Ascending aorta (tissue), 2 donors: ENCODE data around the gene DLST. TPM values are rescaled to one million over a fixed set of nuclear protein-coding genes. Genes with fewer than 3 reads are reported as not detected.

ENCODE experiments used
- DNase-seq, 2 donors: peaks; one replicate each; pipeline ENCODE4 v3.0.0-alpha.2; 2019; ENCODE audit warnings: low spot score in 2 of 2
- H3K27ac ChIP-seq, 2 donors: fragments of 200-600 bp; sonication (generic); one replicate each; pipeline ENCODE4 v1.5.1; 2016 to 2017; ENCODE audit warnings: mild to moderate bottlenecking in 1 of 2
- H3K27me3 ChIP-seq: fragments of 200-600 bp; sonication (generic); one replicate; pipeline ENCODE4 v1.5.1; 2017
- H3K36me3 ChIP-seq, 2 donors: fragments of 200-600 bp; sonication (generic); one replicate each; pipeline ENCODE4 v1.5.1; 2016
- H3K4me1 ChIP-seq, 2 donors: fragments of 200-600 bp; sonication (generic); one replicate each; pipeline ENCODE4 v1.5.1; 2016 to 2017; ENCODE audit warnings: mild to moderate bottlenecking in 1 of 2
- H3K4me3 ChIP-seq, 2 donors: fragments of 200-600 bp; sonication (generic); one replicate each; pipeline ENCODE4 v1.5.1; 2016 to 2017; ENCODE audit warnings: mild to moderate bottlenecking in 1 of 2
- H3K9me3 ChIP-seq, 2 donors: fragments of 200-600 bp; sonication (generic); one replicate each; pipeline ENCODE4 v1.5.1; 2016
- CTCF ChIP-seq, 3 experiments: fragments of 200-600 bp in 2 of 3; fragments of 450-650 bp in 1 of 3; sonication (generic) in 2 of 3; IDR thresholded peaks; one replicate each; pipeline ENCODE4 v1.5.1; 2016 to 2019; ENCODE audit warnings: antibody characterized with exemption in 3 of 3, mild to moderate bottlenecking in 1 of 3, moderate library complexity in 1 of 3
- intact Hi-C: fragments of 100-400 bp; cut with DNase I; formaldehyde crosslinking; loops from one replicate; pipeline ENCODE4 v1.15.1; 2023
- total RNA-seq: library from RNA; depleted of rRNA; stranded (reverse); fragments of >200 nt; gene quantifications from one replicate; pipeline ENCODE4 v1.1.0, GENCODE V29; 2016

Gene DLST
- total RNA-seq, 1 donor from 2014 or later = 59.7 TPM

- Histone ChIP-seq H3K27me3 (no peaks in the 10 kb centered on the region), H3K4me1 (no peaks in the 10 kb centered on the region), H3K9me3 (no peaks in the 10 kb centered on the region), H3K27ac (no peak overlapping the region), H3K4me3 (no peak overlapping the region), H3K36me3 (no peaks in the 10 kb centered on the region)
- intact Hi-C loops = no loop called here
- TF ChIP-seq CTCF (IDR thresholded peaks at IDR 0.05) = no peak
- DNase-seq = no peak
These were observed 34.6 kb upstream of the DLST start for GRCh38 chr14:74846968-74847665.

GRCh38 chr14:74848768-74849167, 32.9 kb upstream of the DLST start:
- Histone ChIP-seq H3K27me3 (no peaks in the 10 kb centered on the region), H3K36me3 (no peaks in the 10 kb centered on the region), H3K27ac (no peak overlapping the region), H3K4me1 (peaks cover 0 to 12% of the 10 kb centered on the region in 2 donors), H3K4me3 (no peak overlapping the region), H3K9me3 (no peaks in the 10 kb centered on the region)
- no peak for DNase-seq
- intact Hi-C loops = no loop called here
- no peak for TF ChIP-seq CTCF (IDR thresholded peaks at IDR 0.05)

- Histone ChIP-seq H3K27me3 (no peaks in the 10 kb centered on the region), H3K4me1 (peaks cover 0 to 12% of the 10 kb centered on the region in 2 donors), H3K27ac (no peak overlapping the region), H3K36me3 (no peaks in the 10 kb centered on the region), H3K9me3 (no peaks in the 10 kb centered on the region), H3K4me3 (no peak overlapping the region)
- intact Hi-C loops = no loop called here
- no peak for TF ChIP-seq CTCF (IDR thresholded peaks at IDR 0.05)
- no peak for DNase-seq
These were observed 28.7 kb upstream of the DLST start for GRCh38 chr14:74852922-74853530.

GRCh38 chr14:74853581-74853980, 28.1 kb upstream of the DLST start:
- intact Hi-C loops = no loop called here
- no peak for TF ChIP-seq CTCF (IDR thresholded peaks at IDR 0.05)

GRCh38 chr14:74855021-74855420, 26.7 kb upstream of the DLST start:
- peaks cover 0 to 12% of the 10 kb centered on the region in 2 donors for H3K4me1 ChIP-seq
- no peak for DNase-seq
- no peaks in the 10 kb centered on the region for H3K27me3 ChIP-seq
- H3K36me3 ChIP-seq = no peaks in the 10 kb centered on the region
- intact Hi-C loops = no loop called here
- no peak overlapping the region for H3K4me3 ChIP-seq
- no peak for TF ChIP-seq CTCF (IDR thresholded peaks at IDR 0.05)
- H3K27ac ChIP-seq = no peak overlapping the region
- H3K9me3 ChIP-seq = no peaks in the 10 kb centered on the region

More at GRCh38 chr14:74853581-74853980, 28.1 kb upstream of the DLST start:
- Histone ChIP-seq H3K9me3 (no peaks in the 10 kb centered on the region), H3K36me3 (no peaks in the 10 kb centered on the region), H3K27ac (no peak overlapping the region), H3K27me3 (no peaks in the 10 kb centered on the region), H3K4me3 (no peak overlapping the region), H3K4me1 (peaks cover 0 to 12% of the 10 kb centered on the region in 2 donors)
- DNase-seq = no peak
